Nucleus accumbens (tissue), 56 donors: ENCODE measurements around the gene DIAPH3.
A peak's percentile ranks its signal among the peaks of the same experiment; 100 is the strongest.

ENCODE experiments used
- DNase-seq, 56 donors: peaks; one replicate each; lab custom pipeline; 2025; lab: John Stamatoyannopoulos, UW

DIAPH3 gene

DNA sequence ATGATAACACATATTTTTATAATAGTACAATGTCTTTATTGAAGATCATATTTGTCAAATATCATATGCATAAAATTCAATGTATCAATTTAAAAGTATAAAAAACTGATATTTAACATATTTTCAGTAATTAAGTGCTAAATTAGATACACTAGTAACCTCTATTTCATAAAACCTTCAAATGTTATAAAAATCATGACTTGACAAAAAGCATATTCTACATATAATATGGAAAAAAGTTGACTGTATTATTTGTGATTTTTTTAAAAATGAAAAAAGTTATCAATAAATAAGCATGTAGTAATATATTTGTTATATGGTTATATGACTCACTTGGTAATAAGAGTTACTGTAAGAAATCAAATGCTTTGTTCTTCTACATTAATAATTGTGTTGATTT lies 356.9 kb downstream of the DIAPH3 start:
- no peak for DNase-seq

DNA sequence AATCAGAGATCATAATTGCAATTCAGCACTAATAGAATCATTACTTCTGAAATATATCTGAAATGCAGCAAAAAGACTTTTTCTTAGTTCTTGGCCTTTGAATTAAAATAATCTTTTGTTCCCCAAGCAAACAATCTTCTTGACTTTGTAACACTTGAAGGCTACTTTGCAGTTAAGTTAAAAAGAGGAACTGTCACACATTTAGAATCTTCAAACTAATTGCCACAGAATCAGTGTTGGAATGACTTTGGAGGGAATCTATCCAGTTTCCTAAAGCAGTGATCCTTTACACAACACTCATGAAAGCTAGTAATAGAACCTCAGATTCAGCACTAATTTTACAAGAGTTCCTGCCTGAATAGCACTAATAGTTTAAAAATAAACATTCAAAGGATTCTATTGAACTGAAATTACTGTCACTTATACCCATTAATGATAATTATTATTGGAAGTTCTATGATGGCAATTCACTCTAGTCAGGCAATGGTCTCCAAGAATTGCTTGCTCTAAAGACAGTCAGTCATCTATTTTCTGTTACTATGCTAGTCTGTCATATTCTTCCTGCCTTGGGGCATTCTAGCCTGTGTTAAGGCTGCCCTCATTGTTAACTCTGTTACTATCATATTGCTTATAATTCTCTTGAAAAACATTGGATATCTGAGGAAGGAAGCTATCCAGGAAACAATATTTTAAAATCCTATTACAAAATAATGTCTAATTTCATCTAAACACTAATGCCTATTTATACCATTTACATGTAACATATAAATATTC lies 362.4 kb downstream of the DIAPH3 start:
- DNase-seq: no peak

DNA sequence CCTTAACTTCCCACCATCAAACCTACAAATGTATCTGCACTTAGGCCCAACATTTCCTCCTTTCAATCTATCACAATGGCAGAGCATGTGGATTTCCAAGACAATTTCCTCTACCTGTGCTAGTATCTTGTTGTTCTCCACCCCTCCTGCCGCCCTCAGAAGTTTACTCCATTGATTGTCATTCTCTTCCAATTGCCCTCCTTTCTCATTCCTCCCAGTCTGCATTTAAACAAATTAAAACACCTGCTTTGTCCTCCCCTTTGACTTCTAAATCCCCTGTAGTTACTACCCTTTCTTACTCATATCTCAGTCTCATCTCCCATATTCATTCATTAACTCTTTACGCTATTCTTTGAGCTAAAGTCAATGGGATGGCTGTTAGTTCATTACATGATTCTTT lies 370.6 kb downstream of the DIAPH3 start:
- DNase-seq: no peak

DNA sequence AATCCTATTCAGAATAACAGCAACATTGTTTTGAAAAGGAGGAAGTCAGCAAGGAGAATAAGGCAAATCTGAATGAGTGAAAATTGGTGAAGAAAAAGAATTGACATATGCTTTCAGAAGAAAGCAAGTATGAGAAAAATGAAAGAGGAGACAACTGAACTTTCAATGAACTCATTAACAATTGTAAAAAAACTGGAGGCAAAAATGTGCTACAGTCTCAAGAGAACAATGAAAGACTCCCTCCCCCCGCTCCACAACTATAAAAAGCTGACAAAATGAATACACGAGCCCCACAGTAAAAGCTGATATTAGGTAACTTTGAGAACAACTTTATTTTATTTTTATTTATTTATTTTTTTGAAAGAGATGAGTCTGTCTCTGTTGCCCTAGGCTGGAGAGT lies 373.1 kb downstream of the DIAPH3 start:
- no peak for DNase-seq

DNA sequence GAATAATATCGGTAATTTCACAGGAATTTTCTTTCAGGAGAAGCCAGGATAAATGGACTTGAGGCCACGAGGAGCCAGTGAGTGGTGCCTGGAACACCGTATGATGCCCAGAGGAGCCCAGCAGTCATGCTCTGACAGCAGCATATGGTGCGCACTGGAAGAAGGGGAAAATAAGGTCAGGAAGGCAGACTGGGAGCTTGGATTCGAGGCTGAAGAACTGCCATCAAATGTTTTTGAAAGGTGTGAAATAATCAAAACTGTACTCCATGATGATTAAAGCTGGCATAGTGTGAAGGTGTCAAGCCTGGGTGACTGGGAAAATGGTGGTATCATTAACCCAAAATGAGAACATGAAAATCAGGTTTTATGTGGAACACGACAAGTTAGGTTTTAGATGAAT lies 374.2 kb downstream of the DIAPH3 start:
- DNase-seq: no peak

DNA sequence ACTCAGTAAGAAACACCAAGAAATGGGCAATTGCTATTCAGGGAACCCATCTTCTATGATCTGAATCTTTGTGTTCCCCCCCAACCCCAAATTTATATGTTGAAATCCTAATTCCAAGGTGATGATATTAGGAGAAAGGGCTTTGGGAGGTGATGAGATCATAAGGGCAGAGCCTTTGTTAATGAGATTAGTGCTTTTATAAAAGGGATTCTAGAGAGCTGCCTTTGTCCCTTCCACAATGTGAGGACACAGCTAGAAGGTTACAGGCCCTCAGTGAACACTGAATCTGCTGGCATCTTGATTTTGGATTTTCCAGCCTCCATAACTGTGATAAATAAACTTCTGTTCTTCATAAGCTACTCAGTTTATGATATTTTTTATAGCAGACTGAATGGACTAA lies 376.0 kb downstream of the DIAPH3 start:
- DNase-seq: no peak

DNA sequence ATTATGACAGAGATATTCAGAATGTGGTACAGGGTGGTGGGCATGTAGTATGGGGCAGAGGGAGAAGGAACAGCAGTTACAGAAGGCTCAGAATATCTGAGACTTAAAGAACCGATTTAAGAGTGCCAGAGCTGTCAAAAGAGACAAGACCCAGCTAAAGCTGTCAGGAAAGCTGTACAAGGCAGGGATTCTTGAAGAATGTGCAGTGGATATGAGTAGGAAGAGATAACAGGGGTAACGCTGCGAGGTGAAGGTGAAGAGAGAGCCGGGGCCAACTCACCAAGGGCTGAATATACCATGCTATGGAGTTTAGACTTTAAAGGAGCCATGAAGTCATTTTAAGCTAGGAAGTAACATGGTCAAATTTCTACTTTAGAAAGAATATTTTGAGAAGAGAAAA lies 381.0 kb downstream of the DIAPH3 start:
- DNase-seq: no peak

DNA sequence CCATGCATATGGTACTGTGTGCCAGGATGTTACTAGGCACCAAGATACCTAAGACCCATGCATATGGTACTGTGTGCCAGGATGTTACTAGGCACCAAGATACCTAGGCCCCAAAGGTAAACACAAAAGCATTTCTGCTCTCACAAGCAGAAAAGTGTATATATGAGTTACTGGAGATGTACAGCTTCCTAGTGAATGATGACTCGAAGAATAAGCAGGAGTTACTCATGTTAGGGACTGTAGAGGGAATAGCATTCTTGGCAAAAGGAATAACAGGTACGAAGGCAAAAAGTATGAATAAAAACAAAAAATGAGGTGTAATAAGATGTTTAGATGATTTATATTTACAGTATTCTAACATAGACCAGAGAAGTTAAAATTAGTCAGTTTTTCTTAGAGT lies 383.7 kb downstream of the DIAPH3 start:
- no peak for DNase-seq

DNA sequence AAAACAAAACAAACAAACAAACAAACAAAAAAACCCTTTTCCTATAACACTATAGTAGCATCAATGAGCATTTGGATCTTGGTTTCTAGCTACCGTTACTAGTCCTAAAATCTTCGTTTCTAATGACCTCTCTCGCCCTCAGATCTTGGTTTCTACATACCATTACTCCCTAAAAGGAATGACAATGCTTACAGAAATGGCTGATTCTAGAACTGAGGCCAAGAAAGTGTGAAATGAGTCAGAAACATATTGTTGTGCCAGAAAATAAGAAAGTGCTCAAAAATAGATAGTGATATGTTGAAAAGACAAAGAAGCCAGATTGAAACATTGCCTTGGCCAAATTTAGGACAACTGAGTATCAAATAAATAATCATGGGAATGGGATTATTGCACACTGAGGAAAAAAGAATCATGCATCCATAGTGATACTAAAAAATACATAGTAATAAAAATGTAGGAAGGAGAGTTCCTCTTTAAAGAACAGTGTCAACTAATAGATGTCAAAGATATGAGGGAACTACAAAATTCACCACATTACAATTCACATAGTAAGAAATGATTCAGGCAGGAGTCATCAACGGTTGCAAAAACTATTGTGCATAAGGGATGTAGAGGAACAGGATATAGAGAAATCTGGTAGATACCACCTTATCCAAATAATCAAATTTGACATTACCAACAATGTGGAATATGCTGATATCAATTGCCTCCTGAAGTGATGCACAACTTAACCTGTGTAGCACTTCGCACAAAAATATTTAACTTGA lies 386.6 kb downstream of the DIAPH3 start:
- no peak for DNase-seq

DNA sequence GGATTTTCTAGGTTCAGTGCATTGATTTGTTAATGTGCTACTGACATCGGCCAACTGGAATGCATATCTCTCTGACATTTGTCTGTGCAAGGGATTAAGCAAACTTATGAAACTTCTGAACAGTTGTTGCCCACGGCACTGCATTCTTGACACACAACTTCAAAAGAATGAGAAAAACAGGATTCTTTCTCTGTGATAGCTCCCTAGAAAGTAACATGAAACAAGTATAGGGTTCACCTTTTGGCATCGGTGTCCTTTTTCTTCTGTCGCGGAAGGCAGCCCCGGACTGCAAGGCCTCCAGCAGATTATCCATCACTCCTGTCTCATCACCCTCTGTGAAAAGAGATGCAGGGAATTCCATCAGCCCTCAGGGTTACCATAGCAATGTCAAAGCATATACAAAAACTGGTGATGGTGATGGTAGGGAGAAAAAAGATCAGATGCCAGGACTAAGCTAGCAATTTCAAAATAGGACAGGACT lies 389.2 kb downstream of the DIAPH3 start:
- no peak for DNase-seq

DNA sequence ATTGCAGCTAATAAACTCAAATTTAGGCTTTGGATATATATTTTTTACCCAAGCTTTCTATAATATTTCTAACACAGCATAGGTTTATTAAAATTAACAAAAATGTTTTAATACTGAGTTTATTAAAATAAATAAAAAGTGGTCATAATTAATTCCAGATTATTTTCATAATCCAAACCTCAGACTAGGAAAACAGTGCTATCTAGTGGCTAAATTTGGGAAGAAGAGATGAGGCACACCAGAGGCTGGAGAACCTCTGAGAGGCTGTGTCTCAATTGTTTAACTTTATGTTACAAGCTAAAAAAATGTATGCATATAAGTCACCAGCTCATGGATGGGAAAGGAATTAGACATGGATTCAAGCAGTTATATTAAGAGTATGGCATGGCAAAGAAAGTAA lies 392.5 kb downstream of the DIAPH3 start:
- DNase-seq: no peak

DNA sequence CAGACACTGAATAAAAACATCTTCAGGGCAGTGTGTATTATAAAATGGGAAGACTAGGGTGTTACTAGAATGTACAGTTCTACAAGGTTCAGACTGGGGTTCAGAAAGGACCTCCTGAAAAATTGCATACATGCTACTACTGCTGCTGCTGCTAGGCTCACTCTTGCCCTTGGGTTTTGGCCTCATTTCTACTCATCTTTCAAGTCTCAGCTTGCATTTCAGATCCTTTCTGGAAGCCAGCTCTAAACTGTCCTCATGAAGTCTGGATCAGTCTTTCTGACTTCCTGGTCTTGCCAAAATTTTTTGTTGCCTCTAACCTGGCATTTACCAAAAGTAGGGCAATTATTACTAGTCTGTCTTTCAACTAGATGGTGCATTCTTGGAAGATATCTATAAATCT lies 393.3 kb downstream of the DIAPH3 start:
- no peak for DNase-seq

DNA sequence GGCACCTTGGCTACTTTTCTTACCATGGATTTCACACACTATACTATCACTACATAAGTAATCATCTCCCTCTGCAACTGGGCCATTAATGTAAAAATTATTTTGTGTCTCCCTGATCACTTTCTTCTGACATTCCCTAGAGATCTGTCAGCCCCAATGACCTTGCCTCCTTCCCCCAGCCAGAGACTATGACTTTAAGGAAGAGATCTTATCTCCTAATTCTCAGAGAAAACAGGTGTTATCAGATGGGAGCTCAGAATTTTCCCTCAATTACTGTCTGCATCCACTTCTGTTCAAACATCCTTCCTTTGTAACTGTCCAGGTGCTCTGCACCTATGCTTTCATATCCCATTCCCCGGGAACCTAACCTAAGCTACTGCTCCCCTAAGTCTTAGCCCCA lies 397.5 kb downstream of the DIAPH3 start:
- no peak for DNase-seq

DNA sequence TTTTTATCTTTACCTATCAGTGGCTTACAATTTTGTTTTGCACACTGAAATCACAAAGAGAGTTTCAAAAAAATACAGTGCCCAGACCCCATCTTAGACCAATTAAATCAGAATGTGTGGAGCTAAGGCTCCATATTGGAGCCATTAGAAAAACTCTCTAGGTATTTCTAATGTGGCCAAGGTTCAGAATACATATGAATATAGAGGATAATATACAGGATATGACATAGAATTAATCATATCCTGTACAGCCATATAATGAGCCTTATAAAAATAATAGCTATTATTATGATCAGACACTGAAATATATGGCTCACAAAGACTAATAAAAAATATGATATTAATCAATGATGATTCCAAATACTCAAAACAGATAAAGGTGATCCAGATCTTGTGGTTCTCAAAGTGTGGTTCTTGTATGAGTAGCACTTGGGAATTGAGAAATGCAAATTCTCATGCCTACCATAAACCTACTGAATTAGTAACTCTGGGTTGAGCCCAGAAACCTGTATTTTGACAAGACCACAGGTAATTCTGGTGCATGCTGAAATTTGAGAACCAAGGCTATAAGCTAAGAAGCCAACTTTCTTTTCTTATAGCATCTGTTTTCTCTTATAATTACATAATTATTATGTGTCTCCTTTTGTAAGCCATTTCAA lies 408.0 kb downstream of the DIAPH3 start:
- DNase-seq: no peak

DNA sequence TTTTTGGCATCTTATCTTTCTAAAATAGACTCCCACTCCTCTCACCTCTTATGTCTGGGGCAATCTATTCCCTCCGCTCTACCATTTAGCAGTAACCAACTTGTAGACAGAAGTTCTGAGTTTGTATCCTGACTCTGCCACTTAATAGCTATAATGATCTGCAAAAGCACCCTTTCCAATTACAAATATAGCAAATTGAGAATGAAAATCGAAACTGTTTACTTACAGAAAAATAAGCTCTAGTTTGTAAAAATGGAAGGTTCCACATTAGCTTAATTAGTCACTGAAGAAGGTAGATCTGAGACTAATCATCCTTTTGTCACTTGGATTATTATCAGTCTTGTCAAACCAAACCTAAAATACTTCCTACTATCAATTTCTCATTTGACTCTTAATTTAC lies 409.3 kb downstream of the DIAPH3 start:
- no peak for DNase-seq

DNA sequence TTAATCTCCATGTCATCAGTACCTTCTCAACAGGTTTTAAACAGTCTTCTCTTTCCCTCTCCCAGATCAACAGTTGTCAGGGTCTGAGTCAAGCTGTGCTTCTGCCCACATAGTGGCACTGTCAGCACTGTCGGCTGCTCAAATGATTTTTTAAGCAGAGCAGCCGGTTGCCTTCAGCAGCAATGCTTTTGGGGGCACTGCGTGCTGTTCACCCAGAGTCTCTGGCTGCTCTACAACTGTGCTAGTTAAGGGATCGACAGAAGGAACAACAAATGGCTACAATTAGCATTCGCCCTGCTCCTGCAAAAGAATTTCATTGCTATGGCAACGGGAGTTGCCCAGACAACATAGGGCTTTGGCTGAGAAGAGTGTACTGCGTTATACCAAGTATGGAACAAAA lies 412.9 kb downstream of the DIAPH3 start:
- peak in 52 of 56 donors; percentile 1 to 82 (median 42) for DNase-seq

DNA sequence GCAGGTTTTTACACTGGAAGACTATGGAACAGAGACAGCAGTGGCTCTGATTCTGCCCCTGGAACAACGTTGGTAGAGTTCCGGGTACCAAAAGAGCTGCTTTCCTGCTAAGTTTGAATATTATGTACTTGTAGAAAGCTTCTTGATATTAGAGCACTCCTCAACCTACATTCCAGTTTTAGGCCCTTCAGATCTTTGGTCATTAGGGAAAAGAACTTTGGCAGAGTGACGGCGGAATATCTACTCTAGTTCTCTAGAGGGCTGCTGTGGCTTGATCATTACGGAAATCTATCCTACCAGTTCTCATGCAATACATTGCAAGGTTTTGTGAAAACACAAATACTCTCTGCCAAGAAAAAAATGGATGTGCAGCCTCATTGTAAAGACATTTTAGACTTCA lies 415.7 kb downstream of the DIAPH3 start:
- DNase-seq: no peak

DNA sequence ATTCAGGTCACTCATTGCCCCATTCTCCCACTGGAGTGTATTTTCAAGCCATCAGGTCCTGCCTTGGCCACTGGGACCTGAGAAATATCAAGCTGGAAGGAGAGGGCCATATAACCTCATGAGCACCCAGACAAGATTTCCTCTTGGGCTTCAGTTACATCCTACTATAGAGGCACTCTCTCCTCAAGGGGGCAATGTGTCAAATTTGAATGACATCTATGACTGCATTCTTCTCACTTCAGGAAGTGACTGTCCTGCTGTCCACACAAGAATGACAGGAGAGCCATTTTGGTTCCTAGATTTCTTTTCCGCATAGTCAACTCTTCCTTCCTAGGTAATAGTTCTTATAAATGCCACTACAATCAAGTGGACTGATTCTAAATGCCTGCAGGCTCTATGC lies 416.2 kb downstream of the DIAPH3 start:
- no peak for DNase-seq

DNA sequence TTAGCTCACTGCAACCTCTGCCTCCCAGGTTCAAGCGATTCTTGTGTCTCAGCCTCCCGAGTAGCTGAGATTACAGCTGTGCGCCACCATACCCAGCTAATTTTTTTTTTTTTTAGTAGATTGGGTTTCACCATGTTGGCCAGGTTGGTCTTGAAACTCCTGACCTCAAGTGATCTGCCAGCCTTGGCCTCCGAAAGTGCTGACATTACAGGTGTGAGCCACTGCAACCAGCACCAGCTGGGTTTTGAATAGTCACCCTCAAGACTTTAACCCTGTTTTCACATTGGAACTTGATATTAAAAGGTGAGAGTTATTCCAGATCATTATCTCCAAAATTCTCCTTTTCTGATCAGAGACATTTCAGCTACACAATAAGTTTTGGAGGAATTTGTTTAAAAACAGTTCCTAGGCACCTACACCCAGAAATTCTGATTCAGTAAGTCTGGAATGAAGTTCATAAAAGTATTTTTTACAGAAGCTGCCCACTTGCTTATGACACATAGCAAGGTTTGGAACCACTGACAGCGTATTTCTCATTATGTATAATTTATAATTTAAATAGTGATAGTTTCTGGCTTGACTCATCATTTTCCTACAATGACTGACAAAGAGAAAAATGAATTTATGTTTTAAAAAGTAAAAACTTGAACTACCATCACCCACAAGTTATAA lies 417.3 kb downstream of the DIAPH3 start:
- no peak for DNase-seq

DNA sequence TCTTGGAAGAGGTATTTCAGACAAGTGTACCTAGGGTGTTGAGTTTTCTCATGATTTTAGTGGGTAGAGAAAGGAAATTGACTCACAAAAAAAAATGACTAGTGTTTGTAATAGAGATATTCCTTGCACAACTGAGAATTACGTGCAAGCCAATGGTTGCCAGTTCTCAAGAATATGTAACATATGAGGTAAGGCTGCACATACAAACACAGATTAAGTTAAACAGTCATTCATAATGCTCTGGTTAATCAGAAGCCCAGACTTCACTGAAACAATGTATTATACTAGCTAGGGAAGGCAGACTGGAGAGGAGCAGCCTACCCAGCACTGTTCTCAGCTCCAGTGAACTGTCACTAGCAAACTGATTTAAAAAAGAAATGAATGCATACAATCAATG lies 418.3 kb downstream of the DIAPH3 start:
- DNase-seq: no peak
